Ascending aorta (tissue), 2 donors: ENCODE data around the gene VPS9D1. TPM values are rescaled to one million over a fixed set of nuclear protein-coding genes. Genes with fewer than 3 reads are reported as not detected.

Source experiments
- DNase-seq, 2 donors: peaks; one replicate each; pipeline ENCODE4 v3.0.0-alpha.2; 2019; ENCODE audit warnings: low spot score in 2 of 2
- H3K27ac ChIP-seq, 2 donors: fragments of 200-600 bp; sonication (generic); one replicate each; pipeline ENCODE4 v1.5.1; 2016 to 2017; ENCODE audit warnings: mild to moderate bottlenecking in 1 of 2
- H3K27me3 ChIP-seq: fragments of 200-600 bp; sonication (generic); one replicate; pipeline ENCODE4 v1.5.1; 2017
- H3K36me3 ChIP-seq, 2 donors: fragments of 200-600 bp; sonication (generic); one replicate each; pipeline ENCODE4 v1.5.1; 2016
- H3K4me1 ChIP-seq, 2 donors: fragments of 200-600 bp; sonication (generic); one replicate each; pipeline ENCODE4 v1.5.1; 2016 to 2017; ENCODE audit warnings: mild to moderate bottlenecking in 1 of 2
- H3K4me3 ChIP-seq, 2 donors: fragments of 200-600 bp; sonication (generic); one replicate each; pipeline ENCODE4 v1.5.1; 2016 to 2017; ENCODE audit warnings: mild to moderate bottlenecking in 1 of 2
- H3K9me3 ChIP-seq, 2 donors: fragments of 200-600 bp; sonication (generic); one replicate each; pipeline ENCODE4 v1.5.1; 2016
- CTCF ChIP-seq, 3 experiments: fragments of 200-600 bp in 2 of 3; fragments of 450-650 bp in 1 of 3; sonication (generic) in 2 of 3; IDR thresholded peaks; one replicate each; pipeline ENCODE4 v1.5.1; 2016 to 2019; ENCODE audit warnings: antibody characterized with exemption in 3 of 3, mild to moderate bottlenecking in 1 of 3, moderate library complexity in 1 of 3
- intact Hi-C: fragments of 100-400 bp; cut with DNase I; formaldehyde crosslinking; loops from one replicate; pipeline ENCODE4 v1.15.1; 2023
- total RNA-seq: library from RNA; depleted of rRNA; stranded (reverse); fragments of >200 nt; gene quantifications from one replicate; pipeline ENCODE4 v1.1.0, GENCODE V29; 2016

VPS9D1 gene
- total RNA-seq, 1 donor from 2014 or later, result 17.2 TPM

- H3K9me3 ChIP-seq, result no peaks in the 10 kb centered on the region
- peaks cover 3% of the 10 kb centered on the region in 2 donors for H3K36me3 ChIP-seq
- no peak for TF ChIP-seq CTCF (IDR thresholded peaks at IDR 0.05)
- peaks cover 8 to 14% of the 10 kb centered on the region in 2 donors for H3K4me1 ChIP-seq
- H3K27ac ChIP-seq, result no peak overlapping the region
- H3K27me3 ChIP-seq, result no peaks in the 10 kb centered on the region
- intact Hi-C loops, result no loop called here
- H3K4me3 ChIP-seq, result no peak overlapping the region
- DNase-seq, result no peak
These were observed 2.8 kb downstream of the VPS9D1 start for GRCh38 chr16:89717688-89718505.

- H3K36me3 ChIP-seq, result no peaks in the 10 kb centered on the region
- no peak for DNase-seq
- H3K4me3 ChIP-seq, result no peak overlapping the region
- H3K27me3 ChIP-seq, result peaks cover 5% of the 10 kb centered on the region
- no peak overlapping the region for H3K27ac ChIP-seq
- no peaks in the 10 kb centered on the region for H3K9me3 ChIP-seq
- intact Hi-C loops, result no loop called here
- TF ChIP-seq CTCF (IDR thresholded peaks at IDR 0.05), result no peak
- peaks cover 0 to 6% of the 10 kb centered on the region in 2 donors for H3K4me1 ChIP-seq
These were observed 3.6 kb downstream of the VPS9D1 start for GRCh38 chr16:89716916-89717687.

- no peak for TF ChIP-seq CTCF (IDR thresholded peaks at IDR 0.05)
- H3K4me1 ChIP-seq, result peaks cover 3 to 6% of the 10 kb centered on the region in 2 donors
- peaks cover 5% of the 10 kb centered on the region for H3K27me3 ChIP-seq
- no peak overlapping the region for H3K4me3 ChIP-seq
- DNase-seq, result no peak
- H3K36me3 ChIP-seq, result no peaks in the 10 kb centered on the region
- intact Hi-C loops, result no loop called here
- H3K9me3 ChIP-seq, result no peaks in the 10 kb centered on the region
- H3K27ac ChIP-seq, result no peak overlapping the region
These were observed 4.2 kb downstream of the VPS9D1 start for GRCh38 chr16:89716493-89716892.

- intact Hi-C loops, result no loop called here
- H3K27ac ChIP-seq, result no peak overlapping the region
- H3K4me3 ChIP-seq, result no peak overlapping the region
- H3K9me3 ChIP-seq, result no peaks in the 10 kb centered on the region
- H3K27me3 ChIP-seq, result peaks cover 5% of the 10 kb centered on the region
- TF ChIP-seq CTCF (IDR thresholded peaks at IDR 0.05), result no peak
- H3K4me1 ChIP-seq, result peaks cover 0 to 3% of the 10 kb centered on the region in 2 donors
- no peaks in the 10 kb centered on the region for H3K36me3 ChIP-seq
- DNase-seq, result no peak
These were observed 8.4 kb downstream of the VPS9D1 start for GRCh38 chr16:89712274-89712781.

- H3K27ac ChIP-seq, result no peak overlapping the region
These were observed 9.0 kb downstream of the VPS9D1 start for GRCh38 chr16:89711601-89712273.

More at GRCh38 chr16:89711601-89712273, 9.0 kb downstream of the VPS9D1 start:
- no peak for DNase-seq
- peaks cover 5% of the 10 kb centered on the region for H3K27me3 ChIP-seq
- no peaks in the 10 kb centered on the region for H3K36me3 ChIP-seq
- intact Hi-C loops, result no loop called here
- TF ChIP-seq CTCF (IDR thresholded peaks at IDR 0.05), result no peak
- no peaks in the 10 kb centered on the region for H3K9me3 ChIP-seq
- peak overlapping the region in 1 of 2 donors; percentile 35 for H3K4me3 ChIP-seq
- H3K4me1 ChIP-seq, result peaks cover 0 to 3% of the 10 kb centered on the region in 2 donors
